ENCODE measurements around the gene MRTFA. TPM values are rescaled to one million over a fixed set of nuclear protein-coding genes. Genes with fewer than 3 reads are reported as not detected.
"Not testable (repeated sequence)": the region's sequence is repeated elsewhere in the genome, so short reads cannot be mapped to it uniquely, and the experiment has no call there.

MRTFA gene
- polyA plus RNA-seq, 1 experiment, result 8.9 TPM

- ChIA-PET POLR2A (no interaction called here), CTCF (interaction anchor here (0.6 kb wide), 1 partner anchor 305 kb away, joined by 3 read pairs; no protein-coding TSS in a partner anchor)
- no peaks in the 10 kb centered on the region for H3K27me3 ChIP-seq (ENCODE audit: control insufficient read depth, insufficient read depth, low read length)
- H3K4me3 ChIP-seq (ENCODE audit: low read depth, low read length), result no peak overlapping the region
- no peaks in the 10 kb centered on the region for H3K36me3 ChIP-seq (ENCODE audit: control insufficient read depth, insufficient read depth, low read length)
- no peak for DNase-seq (ENCODE audit: low read depth)
- TF ChIP-seq CTCF (IDR thresholded peaks at IDR 0.05; ENCODE audit: insufficient read depth, low read depth, low read length), result no peak
These were observed 42.9 kb downstream of the MRTFA start for GRCh38 chr22:40593460-40594273.

- H3K27me3 ChIP-seq (ENCODE audit: control insufficient read depth, insufficient read depth, low read length), result no peaks in the 10 kb centered on the region
- no peaks in the 10 kb centered on the region for H3K36me3 ChIP-seq (ENCODE audit: control insufficient read depth, insufficient read depth, low read length)
- CTCF ChIA-PET, result no interaction called here
- no peak for DNase-seq (ENCODE audit: low read depth)
- no peak for TF ChIP-seq CTCF (IDR thresholded peaks at IDR 0.05; ENCODE audit: insufficient read depth, low read depth, low read length)
- no peak overlapping the region for H3K4me3 ChIP-seq (ENCODE audit: low read depth, low read length)
- POLR2A ChIA-PET, result no interaction called here
These were observed 44.0 kb downstream of the MRTFA start for GRCh38 chr22:40592352-40593113.

DNA sequence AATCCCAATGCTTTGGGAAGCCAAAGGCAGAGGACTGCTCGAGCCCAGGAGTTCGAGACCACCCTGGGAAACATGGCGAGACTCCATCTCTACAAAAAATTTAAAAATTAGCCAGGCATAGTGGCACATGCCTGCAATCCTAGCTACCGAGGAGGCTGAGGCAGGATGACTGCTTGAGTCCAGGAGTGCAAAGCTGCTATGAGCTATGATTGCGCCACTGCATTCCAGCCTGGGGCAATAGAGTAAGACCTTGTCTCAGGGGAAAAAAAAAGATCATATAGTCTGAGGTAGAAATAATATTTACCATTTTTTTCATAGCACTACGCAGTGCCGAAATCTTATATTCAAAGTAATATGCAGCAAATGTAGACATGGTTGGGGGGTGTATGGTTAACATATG is 47.8 kb downstream of the MRTFA start:
- ChIA-PET CTCF (interaction anchor here (1.0 kb wide), 1 partner anchor 12 kb away, joined by 3 read pairs; no protein-coding TSS in a partner anchor), POLR2A (interaction anchor here (0.7 kb wide), 1 partner anchor 9 kb away, joined by 4 read pairs; no protein-coding TSS in a partner anchor)
- H3K4me3 ChIP-seq (ENCODE audit: low read depth, low read length), result no peak overlapping the region
- no peak for DNase-seq (ENCODE audit: low read depth)
- no peak for TF ChIP-seq CTCF (IDR thresholded peaks at IDR 0.05; ENCODE audit: insufficient read depth, low read depth, low read length)
- no peaks in the 10 kb centered on the region for H3K27me3 ChIP-seq (ENCODE audit: control insufficient read depth, insufficient read depth, low read length)
- H3K36me3 ChIP-seq (ENCODE audit: control insufficient read depth, insufficient read depth, low read length), result peaks cover 4% of the 10 kb centered on the region

GRCh38 chr22:40586781-40587180 is 49.7 kb downstream of the MRTFA start:
- H3K36me3 ChIP-seq (ENCODE audit: control insufficient read depth, insufficient read depth, low read length), result peaks cover 4% of the 10 kb centered on the region
- no peak for DNase-seq (ENCODE audit: low read depth)
- TF ChIP-seq CTCF (IDR thresholded peaks at IDR 0.05; ENCODE audit: insufficient read depth, low read depth, low read length), result no peak
- CTCF ChIA-PET, result no interaction called here
- H3K4me3 ChIP-seq (ENCODE audit: low read depth, low read length), result no peak overlapping the region
- no peaks in the 10 kb centered on the region for H3K27me3 ChIP-seq (ENCODE audit: control insufficient read depth, insufficient read depth, low read length)
- POLR2A ChIA-PET, result no interaction called here

DNA sequence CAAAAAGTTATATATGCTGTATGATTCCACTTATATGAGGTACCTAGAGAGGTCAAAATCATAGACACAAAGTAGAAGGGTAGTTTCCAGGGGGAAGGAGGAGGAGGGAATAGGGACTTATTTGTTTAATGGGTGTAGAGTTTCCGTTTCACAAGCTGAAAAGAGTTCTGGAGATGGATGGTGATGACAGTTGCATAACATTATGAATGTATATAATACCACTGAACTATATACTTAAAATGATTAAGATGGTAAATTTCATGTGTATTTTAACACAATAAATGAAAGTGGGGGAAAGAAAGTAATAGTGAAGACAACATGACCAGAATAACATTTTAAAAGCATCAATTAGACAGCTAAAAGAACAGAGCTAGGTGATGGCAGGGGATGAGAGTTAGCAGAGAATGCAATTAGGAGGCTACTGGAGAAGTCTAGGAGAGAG is 51.2 kb downstream of the MRTFA start:
- no peak for TF ChIP-seq CTCF (IDR thresholded peaks at IDR 0.05; ENCODE audit: insufficient read depth, low read depth, low read length)
- Histone ChIP-seq H3K36me3 (ENCODE audit: control insufficient read depth, insufficient read depth, low read length) (peaks cover 4% of the 10 kb centered on the region), H3K27me3 (ENCODE audit: control insufficient read depth, insufficient read depth, low read length) (no peaks in the 10 kb centered on the region), H3K4me3 (ENCODE audit: low read depth, low read length) (no peak overlapping the region)
- DNase-seq (ENCODE audit: low read depth), result no peak
- CTCF ChIA-PET, result no interaction called here
- POLR2A ChIA-PET, result no interaction called here

- H3K36me3 ChIP-seq (ENCODE audit: control insufficient read depth, insufficient read depth, low read length); H3K27me3 ChIP-seq (ENCODE audit: control insufficient read depth, insufficient read depth, low read length); H3K4me3 ChIP-seq (ENCODE audit: low read depth, low read length); POLR2A ChIA-PET; DNase-seq (ENCODE audit: low read depth): not testable (repeated sequence)
- CTCF ChIA-PET, result interaction anchor here (0.7 to 1.3 kb wide), 3 partner anchors 13 to 97 kb away, joined by 3 read pairs; no protein-coding TSS in a partner anchor
These were observed 51.8 kb downstream of the MRTFA start for GRCh38 chr22:40584766-40585165.
